Liver (tissue), 9 donors: ENCODE data around the gene NDUFA13. TPM values are rescaled to one million over a fixed set of nuclear protein-coding genes. Genes with fewer than 3 reads are reported as not detected.
A peak's percentile ranks its signal among the peaks of the same experiment; 100 is the strongest.

Experiments
- DNase-seq: peaks from one replicate; pipeline ENCODE4 v3.0.0-alpha.2; 2017; ENCODE audit warnings: low spot score
- H3K27ac ChIP-seq, 2 donors: one replicate each; pipeline ENCODE4 v1.7.0; 2013; ENCODE audit warnings: inconsistent platforms in 2 of 2, low read length in 2 of 2, control low read depth in 1 of 2, low read depth in 1 of 2, mild to moderate bottlenecking in 1 of 2
- H3K27me3 ChIP-seq, 4 donors: one replicate each; pipeline versions ENCODE4 v1.6.1 to v1.7.0; 2013; ENCODE audit warnings: low read length in 3 of 4, inconsistent platforms in 1 of 4, mild to moderate bottlenecking in 1 of 4, moderate library complexity in 1 of 4; ENCODE audit not compliant: control insufficient read depth in 4 of 4, insufficient read depth in 4 of 4
- H3K36me3 ChIP-seq, 4 donors: one replicate each; pipeline versions ENCODE4 v1.6.1 to v1.7.0; 2013; ENCODE audit warnings: low read length in 3 of 4, mild to moderate bottlenecking in 3 of 4, low read depth in 1 of 4, moderate library complexity in 1 of 4; ENCODE audit not compliant: control insufficient read depth in 4 of 4, insufficient read depth in 3 of 4
- H3K4me1 ChIP-seq, 4 donors: one replicate each; pipeline versions ENCODE4 v1.6.1 to v1.7.0; 2013; ENCODE audit warnings: low read length in 3 of 4, mild to moderate bottlenecking in 3 of 4, moderate library complexity in 1 of 4; ENCODE audit not compliant: control insufficient read depth in 4 of 4, insufficient read depth in 4 of 4
- H3K4me3 ChIP-seq, 3 donors: one replicate each; pipeline versions ENCODE4 v1.6.1 to v1.7.0; 2013; ENCODE audit warnings: low read length in 3 of 3, control low read depth in 1 of 3, low read depth in 1 of 3, mild to moderate bottlenecking in 1 of 3
- H3K9ac ChIP-seq, 2 donors: one replicate each; pipeline ENCODE4 v1.7.0; 2013; ENCODE audit warnings: low read length in 2 of 2, mild to moderate bottlenecking in 2 of 2, moderate library complexity in 2 of 2, control low read depth in 1 of 2, low read depth in 1 of 2
- H3K9me3 ChIP-seq, 4 donors: one replicate each; pipeline versions ENCODE4 v1.6.1 to v1.7.0; 2013; ENCODE audit warnings: low read length in 3 of 4; ENCODE audit not compliant: control insufficient read depth in 4 of 4
- FOXA2 ChIP-seq: IDR thresholded peaks from 2 replicates; pipeline ENCODE4 v1.6.1; 2016; ENCODE audit warnings: antibody characterized with exemption
- GABPA ChIP-seq, 2 donors: IDR thresholded peaks in 1 of 2; conservative IDR thresholded peaks in 1 of 2; 2 replicates each; pipeline ENCODE4 v1.6.1; 2016; ENCODE audit warnings: antibody characterized with exemption in 2 of 2, mild to moderate bottlenecking in 1 of 2, moderate library complexity in 1 of 2
- HNF4A ChIP-seq, 2 donors: conservative IDR thresholded peaks; 2 replicates each; pipeline ENCODE4 v1.6.1; 2016; ENCODE audit warnings: antibody characterized with exemption in 2 of 2, mild to moderate bottlenecking in 2 of 2
- HNF4G ChIP-seq: IDR thresholded peaks from 2 replicates; pipeline ENCODE4 v1.6.1; 2016; ENCODE audit warnings: antibody characterized with exemption
- MAX ChIP-seq: IDR thresholded peaks from 2 replicates; pipeline ENCODE4 v1.6.1; 2016; ENCODE audit warnings: antibody characterized with exemption
- NR2F2 ChIP-seq: IDR thresholded peaks from 2 replicates; pipeline ENCODE4 v1.6.1; 2016; ENCODE audit warnings: antibody characterized with exemption
- RAD21 ChIP-seq, 2 donors: IDR thresholded peaks; 2 replicates each; pipeline ENCODE4 v1.6.1; 2016; ENCODE audit warnings: antibody characterized with exemption in 2 of 2, mild to moderate bottlenecking in 2 of 2
- RXRA ChIP-seq, 2 donors: IDR thresholded peaks; 2 replicates each; pipeline ENCODE4 v1.6.1; 2017 to 2018; ENCODE audit warnings: antibody characterized with exemption in 2 of 2, mild to moderate bottlenecking in 1 of 2
- SP1 ChIP-seq: IDR thresholded peaks from 2 replicates; pipeline ENCODE4 v1.6.1; 2018; ENCODE audit warnings: antibody characterized with exemption, mild to moderate bottlenecking
- WGBS: extraction: QIAGEN DNeasy Blood & Tissue Kit; methylation state at CpG from one replicate; pipeline ENCODE4 v1.1.7; 2013; 5-methylcytosine and 5-hydroxymethylcytosine counted together
- polyA plus RNA-seq, 2 donors: library from polyadenylated mRNA; stranded (reverse) in 1 of 2; unstranded in 1 of 2; fragments of 200-250 nt in 1 of 2; fragments of >200 nt in 1 of 2; fragmentation: Nextera tagmentation in 1 of 2; extraction: Ambion mirVana in 1 of 2; gene quantifications; one replicate each; pipeline versions ENCODE4 v1.2.1 to v1.2.3, GENCODE V29; 2013 to 2015
- total RNA-seq, 2 donors: library from RNA; depleted of rRNA; stranded (reverse); fragments of >200 nt; gene quantifications; one replicate each; pipeline ENCODE4 v1.2.3, GENCODE V29; 2014
- TF ChIP-seq, protein P1 (sequence below): fragments of 150-350 bp; IDR thresholded peaks from 2 replicates; pipeline ENCODE4 v1.5.1; 2017; ENCODE audit warnings: improper control_type of control experiment, low read depth, low read length; ENCODE audit not compliant: missing input control
- donor health status: healthy.
- donor health status: healthy.
- donor health status: healthy.
- donor health status: healthy.
- donor health status: healthy.

NDUFA13 gene
- total and polyA plus RNA-seq, 4 donors: 45.3 to 239 (median 130) TPM

- no peak overlapping the region for H3K9ac ChIP-seq
- TF ChIP-seq HNF4G (no peak), RAD21 (IDR thresholded peaks at IDR 0.05) (peak in 1 of 2 donors; percentile 56)
- TF ChIP-seq, protein P1, sequence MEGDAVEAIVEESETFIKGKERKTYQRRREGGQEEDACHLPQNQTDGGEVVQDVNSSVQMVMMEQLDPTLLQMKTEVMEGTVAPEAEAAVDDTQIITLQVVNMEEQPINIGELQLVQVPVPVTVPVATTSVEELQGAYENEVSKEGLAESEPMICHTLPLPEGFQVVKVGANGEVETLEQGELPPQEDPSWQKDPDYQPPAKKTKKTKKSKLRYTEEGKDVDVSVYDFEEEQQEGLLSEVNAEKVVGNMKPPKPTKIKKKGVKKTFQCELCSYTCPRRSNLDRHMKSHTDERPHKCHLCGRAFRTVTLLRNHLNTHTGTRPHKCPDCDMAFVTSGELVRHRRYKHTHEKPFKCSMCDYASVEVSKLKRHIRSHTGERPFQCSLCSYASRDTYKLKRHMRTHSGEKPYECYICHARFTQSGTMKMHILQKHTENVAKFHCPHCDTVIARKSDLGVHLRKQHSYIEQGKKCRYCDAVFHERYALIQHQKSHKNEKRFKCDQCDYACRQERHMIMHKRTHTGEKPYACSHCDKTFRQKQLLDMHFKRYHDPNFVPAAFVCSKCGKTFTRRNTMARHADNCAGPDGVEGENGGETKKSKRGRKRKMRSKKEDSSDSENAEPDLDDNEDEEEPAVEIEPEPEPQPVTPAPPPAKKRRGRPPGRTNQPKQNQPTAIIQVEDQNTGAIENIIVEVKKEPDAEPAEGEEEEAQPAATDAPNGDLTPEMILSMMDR: peak; percentile 54
- H3K9me3 ChIP-seq: no peaks in the 10 kb centered on the region
- no peaks in the 10 kb centered on the region for H3K27me3 ChIP-seq
- DNase-seq: peak; percentile 59
- WGBS: 69% methylated on average over 34 of the region's 34 CpGs
- no peak overlapping the region for H3K4me3 ChIP-seq
- H3K27ac ChIP-seq: no peak overlapping the region
- no peaks in the 10 kb centered on the region for H3K4me1 ChIP-seq
- no peaks in the 10 kb centered on the region for H3K36me3 ChIP-seq
Measured at GRCh38 chr19:19554074-19555023, 38.3 kb downstream of the NDUFA13 start.

DNA sequence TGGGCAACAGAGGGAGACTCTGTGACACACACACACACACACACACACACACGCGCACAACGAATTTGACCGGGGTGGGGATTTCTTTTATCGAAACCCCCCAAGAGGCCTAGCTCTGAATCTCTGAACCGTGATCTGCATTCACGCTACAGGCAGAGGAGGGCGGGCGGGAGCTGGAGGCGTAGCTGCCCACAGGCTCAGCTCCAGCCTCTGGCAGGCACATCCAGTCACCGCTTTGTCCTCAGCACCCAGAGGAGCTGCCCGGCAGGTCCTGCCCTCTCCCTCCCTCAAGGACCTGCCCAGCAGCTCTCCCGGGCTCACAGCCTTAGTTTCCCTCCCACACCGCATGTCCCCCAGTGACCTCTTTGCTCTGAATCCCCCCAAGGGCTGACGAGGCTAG is 42.0 kb downstream of the NDUFA13 start:
- Histone ChIP-seq H3K9me3 (no peaks in the 10 kb centered on the region), H3K27me3 (no peaks in the 10 kb centered on the region), H3K4me3 (no peak overlapping the region), H3K36me3 (no peaks in the 10 kb centered on the region), H3K9ac (no peak overlapping the region), H3K27ac (no peak overlapping the region), H3K4me1 (no peaks in the 10 kb centered on the region)
- DNase-seq: no peak
- TF ChIP-seq MAX: no peak
- no peak for TF ChIP-seq RXRA (IDR thresholded peaks at IDR 0.05)
- no peak for TF ChIP-seq GABPA (IDR thresholded peaks at IDR 0.05 in 1 of 2, conservative IDR thresholded peaks at IDR 0.05 in 1 of 2)
- no peak for TF ChIP-seq SP1
- TF ChIP-seq, protein P1: no peak
- no peak for TF ChIP-seq NR2F2
- no peak for TF ChIP-seq HNF4G
- no peak for TF ChIP-seq HNF4A (conservative IDR thresholded peaks at IDR 0.05)
- TF ChIP-seq FOXA2: no peak
- WGBS: 79% methylated on average over 15 of the region's 15 CpGs

GRCh38 chr19:19558636-19559035 is 42.6 kb downstream of the NDUFA13 start:
- H3K27ac ChIP-seq: no peak overlapping the region
- no peaks in the 10 kb centered on the region for H3K4me1 ChIP-seq
- no peak overlapping the region for H3K4me3 ChIP-seq
- H3K36me3 ChIP-seq: no peaks in the 10 kb centered on the region
- H3K27me3 ChIP-seq: no peaks in the 10 kb centered on the region
- 93% methylated on average over 16 of the region's 16 CpGs for WGBS
- no peak for TF ChIP-seq HNF4G
- no peak for DNase-seq
- H3K9ac ChIP-seq: no peak overlapping the region
- H3K9me3 ChIP-seq: no peaks in the 10 kb centered on the region
